PC-9 (cell line): ENCODE results near the gene IL3. TPM values are rescaled to one million over a fixed set of nuclear protein-coding genes. Genes with fewer than 3 reads are reported as not detected.

ENCODE experiments used
- BruUV-seq: library from RNA; stranded (reverse); fragments of 400-500 nt; replicated peaks from 2 replicates; lab custom pipeline; 2021; lab: Mats Ljungman, UMichigan
- CTCF ChIA-PET: fragments of 300-600 bp; sonication (Branson Sonifier 250); formaldehyde crosslinking; loops from one replicate; lab custom pipeline; 2022; ENCODE audit warnings: antibody characterized with exemption; lab: Charles Lee
- POLR2A ChIA-PET: fragments of 300-600 bp; sonication (Branson Sonifier 250); formaldehyde crosslinking; loops from one replicate; lab custom pipeline; 2022; ENCODE audit warnings: antibody characterized with exemption; ENCODE audit not compliant: unreplicated experiment; lab: Charles Lee
- DNase-seq, 2 experiments: peaks; one replicate each; pipeline versions ENCODE4 v3.0.0 to v3.0.0-alpha.2; 2015 to 2022; ENCODE audit warnings: mixed read lengths in 1 of 2
- H2AFZ ChIP-seq: fragments of 200-600 bp; sonication (generic); 2 replicates; pipeline ENCODE4 v1.8.1; 2017; ENCODE audit warnings: antibody characterized with exemption
- H3F3A ChIP-seq: fragments of 200-600 bp; sonication (generic); 2 replicates; pipeline ENCODE4 v1.8.1; 2017; ENCODE audit warnings: antibody characterized with exemption, mild to moderate bottlenecking, low read depth; ENCODE audit not compliant: insufficient read depth
- H3K27ac ChIP-seq: fragments of 200-600 bp; sonication (generic); 2 replicates; pipeline ENCODE4 v1.6.1; 2016; ENCODE audit warnings: mixed run types
- H3K27me3 ChIP-seq: fragments of 200-600 bp; sonication (generic); 2 replicates; pipeline ENCODE4 v1.6.1; 2016; ENCODE audit warnings: low read depth, mixed run types; ENCODE audit not compliant: insufficient read depth
- H3K36me3 ChIP-seq: fragments of 200-600 bp; sonication (generic); 2 replicates; pipeline ENCODE4 v1.6.1; 2016; ENCODE audit warnings: low read depth, mixed run types
- H3K4me1 ChIP-seq: fragments of 200-600 bp; sonication (generic); replicated peaks from 2 replicates; pipeline ENCODE4 v1.6.1; 2016; ENCODE audit warnings: mixed run types; ENCODE audit not compliant: insufficient read depth
- H3K4me2 ChIP-seq: fragments of 200-600 bp; sonication (generic); 2 replicates; pipeline ENCODE4 v1.6.1; 2017; ENCODE audit warnings: mixed run types
- H3K4me3 ChIP-seq: fragments of 200-600 bp; sonication (generic); 2 replicates; pipeline ENCODE4 v1.6.1; 2016; ENCODE audit warnings: mixed run types
- H3K79me2 ChIP-seq: fragments of 200-600 bp; sonication (generic); 2 replicates; pipeline ENCODE4 v1.6.1; 2017; ENCODE audit warnings: low read depth, mixed run types
- H3K9me2 ChIP-seq: fragments of 200-600 bp; sonication (generic); 2 replicates; pipeline ENCODE4 v1.8.1; 2017; ENCODE audit warnings: mild to moderate bottlenecking; ENCODE audit not compliant: insufficient read depth
- H3K9me3 ChIP-seq: fragments of 200-600 bp; sonication (generic); 2 replicates; pipeline ENCODE4 v1.8.1; 2016; ENCODE audit warnings: low read depth; ENCODE audit not compliant: insufficient read depth
- H4K20me1 ChIP-seq: fragments of 200-600 bp; sonication (generic); 2 replicates; pipeline ENCODE4 v1.8.1; 2017; ENCODE audit not compliant: insufficient read depth
- CTCF ChIP-seq: fragments of 200-600 bp; sonication (generic); conservative IDR thresholded peaks from 2 replicates; pipeline ENCODE4 v1.6.1; 2017; ENCODE audit warnings: mixed run types, antibody characterized with exemption, mild to moderate bottlenecking, moderate library complexity
- EZH2 ChIP-seq: fragments of 200-600 bp; sonication (generic); IDR thresholded peaks from 2 replicates; pipeline ENCODE4 v1.8.0; 2017; ENCODE audit warnings: antibody characterized with exemption, low read depth
- intact Hi-C: fragments of 100-400 bp; cut with micrococcal nuclease; formaldehyde crosslinking; loops from one replicate; pipeline ENCODE4 v1.10.0; 2022; ENCODE audit not compliant: unreplicated experiment
- total RNA-seq: library from RNA; stranded (reverse); gene quantifications from 2 replicates; pipeline ENCODE4 v1.2.3, GENCODE V29; 2021

Gene IL3
- total RNA-seq, 1 experiment from 2014 or later, result not detected

GRCh38 chr5:132110195-132110594, 49.7 kb downstream of the IL3 start:
- H2AFZ ChIP-seq, result no peak overlapping the region
- H3K36me3 ChIP-seq, result no peaks in the 10 kb centered on the region
- H3K4me3 ChIP-seq, result no peak overlapping the region
- DNase-seq, result no peak
- CTCF ChIA-PET, result interaction anchor here (0.7 kb wide), 1 partner anchor 11 kb away, joined by 7 read pairs; no protein-coding TSS in a partner anchor
- no peaks in the 10 kb centered on the region for H3K79me2 ChIP-seq
- TF ChIP-seq EZH2 (no peak), CTCF (no peak)
- BruUV-seq, result no TSS peak
- POLR2A ChIA-PET, result no interaction called here
- no peaks in the 10 kb centered on the region for H3K27me3 ChIP-seq
- peaks cover 1% of the 10 kb centered on the region for H3K4me1 ChIP-seq
- H3K9me2 ChIP-seq, result no peaks in the 10 kb centered on the region
- H3K4me2 ChIP-seq, result no peak overlapping the region
- H4K20me1 ChIP-seq, result no peaks in the 10 kb centered on the region
- H3F3A ChIP-seq, result no peaks in the 10 kb centered on the region
- H3K27ac ChIP-seq, result no peak overlapping the region
- H3K9me3 ChIP-seq, result no peaks in the 10 kb centered on the region
- intact Hi-C loops, result no loop called here

- BruUV-seq, result no TSS peak
- no peaks in the 10 kb centered on the region for H3K27me3 ChIP-seq
- H4K20me1 ChIP-seq, result no peaks in the 10 kb centered on the region
- no peaks in the 10 kb centered on the region for H3F3A ChIP-seq
- no peaks in the 10 kb centered on the region for H3K9me3 ChIP-seq
- 0 out of 2 replicates have a peak, but pooled peaks cover 4% of the 10 kb centered on the region for H3K9me2 ChIP-seq
- CTCF ChIA-PET, result no interaction called here
- no peak overlapping the region for H2AFZ ChIP-seq
- TF ChIP-seq CTCF (no peak), EZH2 (no peak)
- no peak overlapping the region for H3K4me3 ChIP-seq
- POLR2A ChIA-PET, result no interaction called here
- no peak overlapping the region for H3K27ac ChIP-seq
- H3K36me3 ChIP-seq, result no peaks in the 10 kb centered on the region
- no peak for DNase-seq
- no peak overlapping the region for H3K4me2 ChIP-seq
- H3K4me1 ChIP-seq, result no peaks in the 10 kb centered on the region
- intact Hi-C loops, result no loop called here
- no peaks in the 10 kb centered on the region for H3K79me2 ChIP-seq
Observed at GRCh38 chr5:132110930-132111329, 50.5 kb downstream of the IL3 start.

GRCh38 chr5:132112111-132112510, 51.7 kb downstream of the IL3 start:
- Histone ChIP-seq H3K4me2 (no peak overlapping the region), H3K79me2 (no peaks in the 10 kb centered on the region), H3K27ac (no peak overlapping the region), H2AFZ (no peak overlapping the region), H3F3A (no peaks in the 10 kb centered on the region), H3K4me1 (0 out of 2 replicates have a peak, but pooled peaks cover 4% of the 10 kb centered on the region), H3K4me3 (no peak overlapping the region), H3K36me3 (no peaks in the 10 kb centered on the region), H3K27me3 (no peaks in the 10 kb centered on the region), H3K9me2 (0 out of 2 replicates have a peak, but pooled peaks cover 4% of the 10 kb centered on the region), H4K20me1 (no peaks in the 10 kb centered on the region), H3K9me3 (no peaks in the 10 kb centered on the region)
- no peak for TF ChIP-seq CTCF
- TF ChIP-seq EZH2, result no peak
- ChIA-PET POLR2A (no interaction called here), CTCF (no interaction called here)
- no TSS peak for BruUV-seq
- DNase-seq, result no peak
- intact Hi-C loops, result no loop called here

Other genes with a start within 250 kb of the IL3 start
- not detected in 2 replicates for gene MEIKIN, start 115.0 kb upstream of the IL3 start, total RNA-seq
- not detected in 2 replicates for gene ACSL6, start 49.0 kb upstream of the IL3 start, total RNA-seq
- not detected in 2 replicates for gene CSF2, start 13.1 kb downstream of the IL3 start, total RNA-seq
- gene P4HA2, start 167.2 kb downstream of the IL3 start, total RNA-seq, result 21.7 and 24.0 TPM in 2 replicates
- 35.8 and 47.2 TPM in 2 replicates for gene PDLIM4, start 197.0 kb downstream of the IL3 start, total RNA-seq
- 4.2 and 4.9 TPM in 2 replicates for gene SLC22A4, start 233.7 kb downstream of the IL3 start, total RNA-seq